ENCODE results near the gene APOBEC4. TPM values are rescaled to one million over a fixed set of nuclear protein-coding genes. Genes with fewer than 3 reads are reported as not detected.
"Not testable (repeated sequence)": the region's sequence is repeated elsewhere in the genome, so short reads cannot be mapped to it uniquely, and the experiment has no call there.

The APOBEC4 gene
- total RNA-seq, 4 donors from 2014 or later = not detected

GRCh38 chr1:183620311-183620710 lies 32.8 kb downstream of the APOBEC4 start:
- TF ChIP-seq POLR2A (IDR thresholded peaks at IDR 0.05) = no peak
- TF ChIP-seq, protein P1, sequence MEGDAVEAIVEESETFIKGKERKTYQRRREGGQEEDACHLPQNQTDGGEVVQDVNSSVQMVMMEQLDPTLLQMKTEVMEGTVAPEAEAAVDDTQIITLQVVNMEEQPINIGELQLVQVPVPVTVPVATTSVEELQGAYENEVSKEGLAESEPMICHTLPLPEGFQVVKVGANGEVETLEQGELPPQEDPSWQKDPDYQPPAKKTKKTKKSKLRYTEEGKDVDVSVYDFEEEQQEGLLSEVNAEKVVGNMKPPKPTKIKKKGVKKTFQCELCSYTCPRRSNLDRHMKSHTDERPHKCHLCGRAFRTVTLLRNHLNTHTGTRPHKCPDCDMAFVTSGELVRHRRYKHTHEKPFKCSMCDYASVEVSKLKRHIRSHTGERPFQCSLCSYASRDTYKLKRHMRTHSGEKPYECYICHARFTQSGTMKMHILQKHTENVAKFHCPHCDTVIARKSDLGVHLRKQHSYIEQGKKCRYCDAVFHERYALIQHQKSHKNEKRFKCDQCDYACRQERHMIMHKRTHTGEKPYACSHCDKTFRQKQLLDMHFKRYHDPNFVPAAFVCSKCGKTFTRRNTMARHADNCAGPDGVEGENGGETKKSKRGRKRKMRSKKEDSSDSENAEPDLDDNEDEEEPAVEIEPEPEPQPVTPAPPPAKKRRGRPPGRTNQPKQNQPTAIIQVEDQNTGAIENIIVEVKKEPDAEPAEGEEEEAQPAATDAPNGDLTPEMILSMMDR (IDR thresholded peaks at IDR 0.05) = no peak
- Histone ChIP-seq H3K4me3 (no peak overlapping the region), H3K27ac (no peak overlapping the region), H3K36me3 (peaks cover 0 to 19% (median 0%) of the 10 kb centered on the region in 3 donors), H3K27me3 (no peaks in the 10 kb centered on the region), H3K9me3 (no peaks in the 10 kb centered on the region), H3K4me1 (peaks cover 0 to 12% (median 0%) of the 10 kb centered on the region in 3 donors)
- intact Hi-C loops (cut with DNase I) = no loop called here
- DNase-seq = no peak
- WGBS, 2 donors = 39 to 54% methylated on average over 2 of the region's 2 CpGs

GRCh38 chr1:183619781-183620180 lies 33.3 kb downstream of the APOBEC4 start:
- TF ChIP-seq POLR2A (IDR thresholded peaks at IDR 0.05) = no peak
- TF ChIP-seq, protein P1 (IDR thresholded peaks at IDR 0.05) = no peak
- Histone ChIP-seq H3K27me3 (no peaks in the 10 kb centered on the region), H3K9me3 (no peaks in the 10 kb centered on the region), H3K36me3 (peaks cover 0 to 16% (median 0%) of the 10 kb centered on the region in 3 donors), H3K4me3 (no peak overlapping the region), H3K27ac (no peak overlapping the region), H3K4me1 (peaks cover 0 to 12% (median 0%) of the 10 kb centered on the region in 3 donors)
- intact Hi-C loops (cut with DNase I) = no loop called here
- WGBS, 2 donors = 73 to 100% methylated on average over 1 of the region's 1 CpG
- no peak for DNase-seq

- H3K36me3 ChIP-seq; H3K27me3 ChIP-seq; intact Hi-C loops (cut with DNase I); DNase-seq; H3K4me3 ChIP-seq; H3K27ac ChIP-seq; H3K4me1 ChIP-seq; H3K9me3 ChIP-seq: not testable (repeated sequence)
- WGBS, 2 donors = 91 to 94% methylated on average over 5 of the region's 5 CpGs
Observed at GRCh38 chr1:183618202-183618601, 34.9 kb downstream of the APOBEC4 start.

- DNase-seq; H3K36me3 ChIP-seq; H3K9me3 ChIP-seq; H3K27ac ChIP-seq; H3K27me3 ChIP-seq; intact Hi-C loops (cut with DNase I); H3K4me3 ChIP-seq: not testable (repeated sequence)
- 73 to 80% methylated on average over 3 of the region's 3 CpGs for WGBS, 2 donors
- H3K4me1 ChIP-seq = peaks cover 0 to 27% (median 18%) of the 10 kb centered on the region in 3 donors
Observed at GRCh38 chr1:183612975-183613374, 40.1 kb downstream of the APOBEC4 start.

GRCh38 chr1:183612407-183612806 lies 40.7 kb downstream of the APOBEC4 start:
- Histone ChIP-seq H3K4me3 (no peak overlapping the region), H3K27me3 (no peaks in the 10 kb centered on the region), H3K27ac (no peak overlapping the region), H3K4me1 (peaks cover 0 to 28% (median 18%) of the 10 kb centered on the region in 3 donors), H3K9me3 (no peaks in the 10 kb centered on the region), H3K36me3 (no peaks in the 10 kb centered on the region)
- intact Hi-C loops (cut with DNase I) = no loop called here
- TF ChIP-seq, protein P1 (IDR thresholded peaks at IDR 0.05) = no peak
- TF ChIP-seq POLR2A (IDR thresholded peaks at IDR 0.05) = no peak
- 53 to 59% methylated on average over 3 of the region's 3 CpGs for WGBS, 2 donors
- no peak for DNase-seq

- H3K36me3 ChIP-seq = no peaks in the 10 kb centered on the region
- no peak overlapping the region for H3K27ac ChIP-seq
- no peak for DNase-seq
- intact Hi-C loops (cut with DNase I) = no loop called here
- 50 to 54% methylated on average over 2 of the region's 2 CpGs for WGBS, 2 donors
- no peaks in the 10 kb centered on the region for H3K27me3 ChIP-seq
- TF ChIP-seq, protein P1 (IDR thresholded peaks at IDR 0.05) = no peak
- TF ChIP-seq POLR2A (IDR thresholded peaks at IDR 0.05) = no peak
- H3K9me3 ChIP-seq = no peaks in the 10 kb centered on the region
- peaks cover 0 to 28% (median 18%) of the 10 kb centered on the region in 3 donors for H3K4me1 ChIP-seq
- no peak overlapping the region for H3K4me3 ChIP-seq
Observed at GRCh38 chr1:183611021-183611420, 42.1 kb downstream of the APOBEC4 start.

Data from esophagus squamous epithelium (tissue), 5 donors.